HG02973 (cell line): ENCODE results near the gene PTPRZ1.
A peak's percentile ranks its signal among the peaks of the same experiment; 100 is the strongest.

Experiments
- ATAC-seq: cut with Tn5 transposase; IDR thresholded peaks from one replicate; pipeline ENCODE4 v1.9.1; 2021; ENCODE audit warnings: moderate library complexity; ENCODE audit not compliant: unreplicated experiment

The PTPRZ1 gene

GRCh38 chr7:121890833-121891232 is 17.9 kb downstream of the PTPRZ1 start:
- ATAC-seq, result no peak

GRCh38 chr7:121891731-121892130 is 18.8 kb downstream of the PTPRZ1 start:
- no peak for ATAC-seq

GRCh38 chr7:121901026-121901425 is 28.1 kb downstream of the PTPRZ1 start:
- ATAC-seq, result peak; percentile 79

- ATAC-seq, result no peak
Observed at GRCh38 chr7:121904120-121904519, 31.2 kb downstream of the PTPRZ1 start.

GRCh38 chr7:121908042-121908441 is 35.1 kb downstream of the PTPRZ1 start:
- ATAC-seq, result no peak

GRCh38 chr7:121909716-121910345 is 36.9 kb downstream of the PTPRZ1 start:
- no peak for ATAC-seq

- ATAC-seq, result no peak
Observed at GRCh38 chr7:121913947-121914675, 41.1 kb downstream of the PTPRZ1 start.

GRCh38 chr7:121914676-121915279 is 41.8 kb downstream of the PTPRZ1 start:
- no peak for ATAC-seq

GRCh38 chr7:121916211-121916610 is 43.2 kb downstream of the PTPRZ1 start:
- ATAC-seq, result no peak

- no peak for ATAC-seq
Observed at GRCh38 chr7:121919986-121920385, 47.0 kb downstream of the PTPRZ1 start.

- ATAC-seq, result no peak
Observed at GRCh38 chr7:121924269-121925186, 51.6 kb downstream of the PTPRZ1 start.

- no peak for ATAC-seq
Observed at GRCh38 chr7:121931149-121931902, 58.4 kb downstream of the PTPRZ1 start.

- ATAC-seq, result no peak
Observed at GRCh38 chr7:121932768-121933167, 59.8 kb downstream of the PTPRZ1 start.

GRCh38 chr7:121936951-121937623 is 64.1 kb downstream of the PTPRZ1 start:
- ATAC-seq, result no peak

- no peak for ATAC-seq
Observed at GRCh38 chr7:121938429-121938996, 65.6 kb downstream of the PTPRZ1 start.

GRCh38 chr7:121940918-121941317 is 68.0 kb downstream of the PTPRZ1 start:
- ATAC-seq, result no peak

- no peak for ATAC-seq
Observed at GRCh38 chr7:121941830-121942229, 68.9 kb downstream of the PTPRZ1 start.

- no peak for ATAC-seq
Observed at GRCh38 chr7:121945066-121945465, 72.1 kb downstream of the PTPRZ1 start.

- no peak for ATAC-seq
Observed at GRCh38 chr7:121945480-121946236, 72.7 kb downstream of the PTPRZ1 start.
